Fibroblast of pulmonary artery (primary cell): ENCODE results near the gene ZNF3.

Experiments used
- DNase-seq: peaks from one replicate; pipeline ENCODE4 v3.0.0-alpha.2; 2010; ENCODE audit warnings: low read depth
- H3K4me3 ChIP-seq: replicated peaks from 2 replicates; pipeline ENCODE4 v1.5.1; 2011; ENCODE audit warnings: low read depth, mild to moderate bottlenecking, control low read depth, low read length, moderate library complexity
- TF ChIP-seq, protein P1 (sequence below): IDR thresholded peaks from 2 replicates; pipeline ENCODE4 v1.5.1; 2011; ENCODE audit warnings: mild to moderate bottlenecking, control low read depth, low read length, inconsistent platforms; ENCODE audit errors: missing control alignments

Gene ZNF3

DNA sequence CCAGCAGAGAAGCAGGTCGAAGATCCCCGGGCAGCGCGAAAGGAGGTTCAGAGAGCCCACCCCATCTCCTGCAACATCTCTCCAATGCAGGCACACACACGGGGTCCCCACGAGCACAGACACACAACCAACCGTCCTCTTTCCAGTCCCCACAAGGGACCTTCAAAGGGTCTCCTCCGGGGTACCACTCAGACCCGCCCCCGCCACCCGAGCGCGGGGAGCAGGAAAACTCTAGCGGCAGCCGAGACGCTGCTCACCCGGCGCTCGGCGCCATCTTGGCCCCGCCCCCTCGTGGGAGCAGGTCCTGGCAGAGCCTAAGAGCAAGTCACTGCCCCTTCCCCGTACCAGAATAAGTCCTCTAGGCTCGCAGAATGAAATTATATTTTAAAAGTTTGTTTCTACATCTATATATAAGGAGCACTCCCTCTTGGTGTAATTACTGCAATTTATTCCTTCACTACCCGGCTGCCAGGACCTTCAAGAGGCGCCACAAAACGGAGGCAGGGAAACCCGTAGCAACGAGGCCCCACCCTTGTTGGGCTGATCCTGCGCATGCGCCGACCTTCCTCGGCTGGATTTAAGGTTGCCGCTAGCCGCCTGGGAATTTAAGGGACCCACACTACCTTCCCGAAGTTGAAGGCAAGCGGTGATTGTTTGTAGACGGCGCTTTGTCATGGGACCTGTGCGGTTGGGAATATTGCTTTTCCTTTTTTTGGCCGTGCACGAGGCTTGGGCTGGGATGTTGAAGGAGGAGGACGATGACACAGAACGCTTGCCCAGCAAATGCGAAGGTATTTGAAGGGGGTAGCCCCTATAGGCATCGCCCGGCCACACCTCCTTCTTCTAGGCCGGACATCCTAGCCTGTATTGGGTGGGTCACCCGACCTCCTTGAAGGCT, 37.8 kb upstream of the ZNF3 start, which contains the start of the genes CNPY4 and TAF6:
Gene CNPY4 (plus strand): TSS at position 563 of the 898 bp plus-strand sequence. CDS start 111 bp downstream, at position 674.
Gene TAF6 (minus strand): TSS at position 287 of the 898 bp plus-strand sequence. CDS start 5,149 bp downstream, outside the sequence.
- peak within 1 kb of the TSS; percentile 97 for H3K4me3 ChIP-seq
- TF ChIP-seq, protein P1, sequence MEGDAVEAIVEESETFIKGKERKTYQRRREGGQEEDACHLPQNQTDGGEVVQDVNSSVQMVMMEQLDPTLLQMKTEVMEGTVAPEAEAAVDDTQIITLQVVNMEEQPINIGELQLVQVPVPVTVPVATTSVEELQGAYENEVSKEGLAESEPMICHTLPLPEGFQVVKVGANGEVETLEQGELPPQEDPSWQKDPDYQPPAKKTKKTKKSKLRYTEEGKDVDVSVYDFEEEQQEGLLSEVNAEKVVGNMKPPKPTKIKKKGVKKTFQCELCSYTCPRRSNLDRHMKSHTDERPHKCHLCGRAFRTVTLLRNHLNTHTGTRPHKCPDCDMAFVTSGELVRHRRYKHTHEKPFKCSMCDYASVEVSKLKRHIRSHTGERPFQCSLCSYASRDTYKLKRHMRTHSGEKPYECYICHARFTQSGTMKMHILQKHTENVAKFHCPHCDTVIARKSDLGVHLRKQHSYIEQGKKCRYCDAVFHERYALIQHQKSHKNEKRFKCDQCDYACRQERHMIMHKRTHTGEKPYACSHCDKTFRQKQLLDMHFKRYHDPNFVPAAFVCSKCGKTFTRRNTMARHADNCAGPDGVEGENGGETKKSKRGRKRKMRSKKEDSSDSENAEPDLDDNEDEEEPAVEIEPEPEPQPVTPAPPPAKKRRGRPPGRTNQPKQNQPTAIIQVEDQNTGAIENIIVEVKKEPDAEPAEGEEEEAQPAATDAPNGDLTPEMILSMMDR = no peak
- peak; percentile 98 for DNase-seq

DNA sequence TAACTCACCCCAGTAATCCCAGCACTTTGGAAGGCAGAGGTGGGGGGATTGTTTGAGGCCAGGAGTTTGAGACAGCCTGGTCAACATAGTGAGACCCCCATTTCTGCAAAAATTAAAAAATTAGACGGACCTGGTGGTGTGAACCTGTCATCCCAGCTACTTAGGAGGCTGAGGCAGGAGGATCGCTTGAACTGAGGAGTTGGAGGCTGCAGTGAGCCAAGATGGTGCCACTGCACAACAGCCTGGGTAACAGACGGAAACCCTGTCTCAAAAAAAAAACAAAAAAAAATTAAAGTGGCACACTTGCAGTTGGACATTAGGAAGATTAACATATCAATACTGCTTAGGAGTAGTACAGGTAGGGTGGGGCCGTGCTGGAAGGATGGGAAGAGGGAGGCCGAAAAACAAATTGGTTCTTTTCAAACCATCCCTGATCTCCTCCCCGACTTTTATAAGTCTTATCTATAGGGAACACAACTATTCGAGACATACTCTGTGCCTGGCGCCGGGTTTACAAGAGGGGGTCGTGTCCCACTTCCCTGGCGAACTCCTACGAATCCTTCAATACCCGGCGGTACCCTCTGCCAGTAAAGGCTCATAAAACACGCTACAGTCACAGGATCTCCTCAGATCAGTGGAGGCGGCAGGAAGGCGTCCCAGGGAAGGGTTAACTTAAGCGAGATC, 37.0 kb upstream of the ZNF3 start:
- DNase-seq = no peak
- TF ChIP-seq, protein P1 = no peak
- H3K4me3 ChIP-seq = peak overlapping the region; percentile 97

DNA sequence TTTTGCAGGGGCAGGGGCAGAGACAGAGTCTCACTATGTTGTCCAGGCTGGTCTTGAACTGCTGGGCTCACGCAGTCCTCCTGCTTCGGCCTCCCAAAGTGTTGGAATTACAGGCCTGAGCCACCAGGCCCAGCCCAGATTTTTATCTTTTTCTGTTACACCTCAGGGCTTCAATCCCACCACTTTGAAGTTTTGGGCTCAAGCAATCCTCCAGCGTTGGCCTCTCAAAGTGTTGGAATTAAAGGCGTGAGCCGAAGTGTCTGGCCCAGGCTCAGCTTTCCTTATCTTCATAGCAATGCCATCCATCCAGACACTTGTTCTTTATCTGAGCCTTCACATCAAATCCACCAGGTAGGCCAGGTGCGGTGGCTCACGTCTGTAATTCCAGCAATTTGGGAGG, 33.5 kb upstream of the ZNF3 start:
- H3K4me3 ChIP-seq = no peak overlapping the region
- DNase-seq = no peak
- TF ChIP-seq, protein P1 = no peak

DNA sequence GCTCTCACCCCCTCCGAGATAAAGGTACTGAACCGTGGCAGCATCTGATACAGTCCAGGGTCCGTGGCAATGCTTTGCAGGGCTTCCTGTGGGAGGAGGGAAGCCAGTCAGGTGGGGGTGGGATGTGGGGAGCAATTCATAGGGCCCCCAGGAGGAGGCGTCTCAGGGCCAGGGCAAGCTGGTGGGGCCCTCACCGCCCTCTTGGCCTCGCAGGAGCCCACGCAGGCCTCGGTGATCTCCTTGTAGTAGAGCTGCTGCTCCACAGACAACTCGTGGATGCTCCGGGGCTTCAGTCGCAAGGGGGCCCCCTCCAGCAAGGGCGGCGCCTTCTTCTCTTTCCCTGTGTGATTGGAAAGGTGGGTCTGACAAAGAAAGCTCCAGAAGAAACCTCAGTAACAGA, 30.4 kb upstream of the ZNF3 start:
- H3K4me3 ChIP-seq = no peak overlapping the region
- TF ChIP-seq, protein P1 = no peak
- no peak for DNase-seq

DNA sequence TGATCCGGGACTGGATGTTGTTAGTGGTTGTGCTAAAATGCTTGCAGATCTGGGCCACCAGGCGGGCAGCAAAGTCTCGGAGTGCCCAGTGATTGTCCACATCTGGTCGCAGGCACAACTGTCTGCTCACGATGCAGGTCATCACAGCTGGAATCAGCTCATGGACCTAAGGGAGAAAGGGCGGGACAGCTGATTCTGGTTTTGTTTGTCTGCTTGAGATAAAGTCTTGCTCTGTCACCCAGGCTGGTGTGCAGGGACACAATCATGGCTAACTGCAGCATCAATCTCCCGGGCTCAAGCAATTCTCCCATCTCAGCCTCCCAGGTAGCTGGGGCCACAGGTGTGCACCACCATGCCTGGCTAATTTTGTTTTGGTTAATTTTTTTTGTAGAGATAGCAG, 29.6 kb upstream of the ZNF3 start:
- TF ChIP-seq, protein P1 = no peak
- no peak overlapping the region for H3K4me3 ChIP-seq
- DNase-seq = no peak

DNA sequence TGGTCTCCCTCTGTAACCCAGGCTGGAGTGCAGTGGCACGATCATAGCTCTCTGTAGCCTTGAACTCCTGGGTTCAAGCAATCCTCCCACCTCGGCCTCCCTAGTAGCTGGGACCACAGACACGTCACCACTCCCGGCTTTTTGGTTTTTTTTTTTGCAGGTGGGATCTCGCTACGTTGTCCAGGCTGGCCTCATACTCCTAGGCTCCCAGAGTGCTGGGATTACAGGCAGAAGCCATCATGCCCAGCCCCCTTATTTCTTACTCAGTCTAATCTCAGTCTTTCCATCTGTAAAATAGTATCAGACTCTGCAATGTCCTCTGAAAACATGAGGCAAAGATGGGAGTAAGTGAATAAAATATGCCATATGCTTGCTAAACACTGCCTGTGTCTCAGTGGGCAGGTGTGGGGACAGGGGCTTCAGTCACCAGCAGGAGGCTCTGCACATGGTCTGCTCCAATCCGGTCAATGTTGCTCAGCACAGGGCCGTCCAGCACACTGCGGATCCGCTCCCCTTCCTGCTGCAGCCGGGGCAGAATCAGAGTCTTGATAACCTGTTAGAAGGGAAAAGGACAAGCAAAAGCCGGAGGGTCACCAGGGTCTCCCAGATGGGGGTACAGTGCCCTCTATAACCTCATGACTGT, 28.1 kb upstream of the ZNF3 start:
- DNase-seq = no peak
- H3K4me3 ChIP-seq = no peak overlapping the region
- TF ChIP-seq, protein P1 = no peak
